Measurements from ENCODE around the gene AANAT.

DNA sequence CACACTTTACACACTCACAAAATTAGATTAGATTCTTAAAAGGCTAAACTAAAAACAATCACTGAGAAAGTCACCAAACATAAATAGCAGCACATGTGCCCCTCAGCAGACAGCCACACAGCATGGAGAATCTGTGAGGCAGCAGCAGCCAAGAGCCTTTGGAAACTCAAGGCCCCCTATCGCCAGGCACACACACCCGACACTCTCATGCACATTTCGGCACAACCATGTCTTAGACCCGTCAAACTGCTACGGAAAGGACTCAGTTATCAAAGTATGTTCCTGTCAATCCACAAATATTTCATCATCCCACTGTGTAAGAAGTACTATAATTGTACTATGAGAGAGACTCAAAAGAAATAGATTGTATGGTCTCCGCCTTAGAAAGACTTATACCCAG lies 35.4 kb upstream of the AANAT start:
- no peak for TF ChIP-seq FOXM1 (IDR thresholded peaks at IDR 0.05; ENCODE audit: borderline replicate concordance, low read depth)
- no peak for TF ChIP-seq CEBPB (IDR thresholded peaks at IDR 0.05)
- TF ChIP-seq REST (IDR thresholded peaks at IDR 0.05; ENCODE audit: low read depth), result no peak
- TF ChIP-seq TAF1 (IDR thresholded peaks at IDR 0.05; ENCODE audit: low read depth), result no peak
- TF ChIP-seq RAD21 (IDR thresholded peaks at IDR 0.05; ENCODE audit: low read depth), result no peak
- TF ChIP-seq EP300 (IDR thresholded peaks at IDR 0.05; ENCODE audit: borderline replicate concordance), result no peak
- TF ChIP-seq, protein P1, sequence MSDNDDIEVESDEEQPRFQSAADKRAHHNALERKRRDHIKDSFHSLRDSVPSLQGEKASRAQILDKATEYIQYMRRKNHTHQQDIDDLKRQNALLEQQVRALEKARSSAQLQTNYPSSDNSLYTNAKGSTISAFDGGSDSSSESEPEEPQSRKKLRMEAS (IDR thresholded peaks at IDR 0.05), result no peak
- TF ChIP-seq TCF12 (IDR thresholded peaks at IDR 0.05; ENCODE audit: low read depth), result no peak
- TF ChIP-seq TEAD4 (IDR thresholded peaks at IDR 0.05), result no peak
- no peak for TF ChIP-seq EGR1 (IDR thresholded peaks at IDR 0.05)
- TF ChIP-seq YY1 (IDR thresholded peaks at IDR 0.05; ENCODE audit: low read depth), result no peak
- no peak for TF ChIP-seq CREB1 (IDR thresholded peaks at IDR 0.05; ENCODE audit: low read depth)
- TF ChIP-seq NFIC (IDR thresholded peaks at IDR 0.05), result no peak

Data from Ishikawa (cell line).